Posterior cingulate gyrus (tissue), 11 donors: Measurements from ENCODE around the gene CXCR5.
"Not testable (repeated sequence)": the region's sequence is repeated elsewhere in the genome, so short reads cannot be mapped to it uniquely, and the experiment has no call there.

Experiments used
- DNase-seq, 10 donors: peaks; one replicate each; pipeline versions ENCODE4 v3.0.0 to v3.0.0-alpha.2; 2020 to 2021; ENCODE audit warnings: mixed read lengths in 3 of 10
- intact Hi-C: fragments of 100-400 bp; cut with DNase I; formaldehyde crosslinking; loops from one replicate; pipeline ENCODE4 v1.15.1; 2023

Gene CXCR5

GRCh38 chr11:118883368-118884071 lies at the start of gene CXCR5:
Gene CXCR5 (plus strand): TSS chr11:118883892. CDS start chr11:118883942, 50 bp downstream.
- peak in 1 of 10 donors; percentile 13 for DNase-seq

GRCh38 chr11:118834427-118835028 lies 49.2 kb upstream of the CXCR5 start:
- intact Hi-C loops: no loop called here
- DNase-seq: no peak

More at GRCh38 chr11:118883368-118884071, at the start of gene CXCR5:
- intact Hi-C loops: no loop called here

GRCh38 chr11:118837868-118838267 lies 45.8 kb upstream of the CXCR5 start:
- intact Hi-C loops: no loop called here
- no peak for DNase-seq

GRCh38 chr11:118838905-118839553 lies 44.7 kb upstream of the CXCR5 start:
- no peak for DNase-seq
- intact Hi-C loops: no loop called here

- intact Hi-C loops: no loop called here
- DNase-seq: no peak
These were observed 42.0 kb upstream of the CXCR5 start for GRCh38 chr11:118841469-118842242.

- no peak for DNase-seq
- intact Hi-C loops: no loop called here
These were observed 41.3 kb upstream of the CXCR5 start for GRCh38 chr11:118842369-118842768.

- intact Hi-C loops, DNase-seq: not testable (repeated sequence)
These were observed 40.8 kb upstream of the CXCR5 start for GRCh38 chr11:118842843-118843242.

- DNase-seq: no peak
- intact Hi-C loops: no loop called here
These were observed 40.1 kb upstream of the CXCR5 start for GRCh38 chr11:118843565-118843964.

GRCh38 chr11:118845369-118845768 lies 38.3 kb upstream of the CXCR5 start:
- intact Hi-C loops: no loop called here
- no peak for DNase-seq

- peak in 1 of 10 donors; percentile 39 for DNase-seq
- intact Hi-C loops: no loop called here
These were observed 37.3 kb upstream of the CXCR5 start for GRCh38 chr11:118846181-118846935.

GRCh38 chr11:118849825-118850224 lies 33.9 kb upstream of the CXCR5 start:
- intact Hi-C loops: no loop called here
- DNase-seq: no peak

- DNase-seq: no peak
These were observed 31.7 kb upstream of the CXCR5 start for GRCh38 chr11:118851970-118852369.

GRCh38 chr11:118853678-118854077 lies 30.0 kb upstream of the CXCR5 start:
- intact Hi-C loops: no loop called here
- no peak for DNase-seq

More at GRCh38 chr11:118851970-118852369, 31.7 kb upstream of the CXCR5 start:
- intact Hi-C loops: no loop called here

GRCh38 chr11:118856314-118856713 lies 27.4 kb upstream of the CXCR5 start:
- intact Hi-C loops: no loop called here
- peak in 1 of 10 donors; percentile 13 for DNase-seq

GRCh38 chr11:118857385-118857784 lies 26.3 kb upstream of the CXCR5 start:
- intact Hi-C loops: no loop called here
- DNase-seq: no peak

GRCh38 chr11:118859973-118860372 lies 23.7 kb upstream of the CXCR5 start:
- intact Hi-C loops: no loop called here
- no peak for DNase-seq

- no peak for DNase-seq
- intact Hi-C loops: no loop called here
These were observed 15.0 kb upstream of the CXCR5 start for GRCh38 chr11:118868659-118869058.

GRCh38 chr11:118870396-118871343 lies 13.0 kb upstream of the CXCR5 start:
- peak; percentile 21 to 90 (median 64) for DNase-seq
- intact Hi-C loops: no loop called here

- intact Hi-C loops: no loop called here
- peak in 1 of 10 donors; percentile 72 for DNase-seq
These were observed 11.3 kb upstream of the CXCR5 start for GRCh38 chr11:118872403-118872821.
